Measurements from ENCODE around the gene PLCD4. TPM values are rescaled to one million over a fixed set of nuclear protein-coding genes. Genes with fewer than 3 reads are reported as not detected.

Gene PLCD4
- total RNA-seq, 1 donor from 2014 or later: 0.86 TPM

DNA sequence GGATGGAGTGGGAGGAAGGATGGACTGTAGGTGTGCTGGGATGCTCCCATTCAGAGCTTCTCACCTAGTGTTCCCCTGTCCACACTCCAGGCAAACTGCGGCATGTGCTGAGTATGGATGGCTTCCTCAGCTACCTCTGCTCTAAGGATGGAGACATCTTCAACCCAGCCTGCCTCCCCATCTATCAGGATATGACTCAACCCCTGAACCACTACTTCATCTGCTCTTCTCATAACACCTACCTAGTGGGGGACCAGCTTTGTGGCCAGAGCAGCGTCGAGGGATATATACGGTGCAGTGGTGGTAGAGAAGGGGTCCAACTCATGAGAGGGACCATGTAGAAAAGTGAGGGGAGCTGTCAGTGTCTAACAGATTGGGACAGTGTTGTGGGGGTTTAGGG is 20.2 kb downstream of the PLCD4 start:
- Histone ChIP-seq H3K27ac (ENCODE audit: low read depth, low read length) (no peak overlapping the region), H3K4me1 (ENCODE audit: insufficient read depth, low read length) (peaks cover 6% of the 10 kb centered on the region), H3K9me3 (ENCODE audit: insufficient read depth, low read depth, low read length) (no peaks in the 10 kb centered on the region), H4K20me1 (ENCODE audit: insufficient read depth, low read length) (no peaks in the 10 kb centered on the region), H3K4me2 (ENCODE audit: low read length) (no peak overlapping the region), H3K4me3 (ENCODE audit: insufficient read depth, low read depth, low read length) (no peak overlapping the region), H2AFZ (ENCODE audit: low read depth, low read length) (no peak overlapping the region), H3K27me3 (ENCODE audit: insufficient read depth, low read length) (no peaks in the 10 kb centered on the region), H3K36me3 (ENCODE audit: insufficient read depth, low read length) (no peaks in the 10 kb centered on the region), H3K79me2 (ENCODE audit: insufficient read depth, low read length) (no peaks in the 10 kb centered on the region), H3K9ac (ENCODE audit: low read length) (no peak overlapping the region)
- DNase-seq (ENCODE audit: low read depth) (no peak), FAIRE-seq (no peak)
- Mint-ChIP-seq H3K36me3 (ENCODE audit: low read depth, unreplicated experiment) (peaks cover 6% of the 10 kb centered on the region), H3K4me3 (ENCODE audit: unreplicated experiment) (no peak overlapping the region), H3K27me3 (ENCODE audit: low read depth, unreplicated experiment) (peaks cover 4% of the 10 kb centered on the region), H3K9me3 (ENCODE audit: unreplicated experiment) (peaks cover 1% of the 10 kb centered on the region), H3K27ac (ENCODE audit: unreplicated experiment) (no peak overlapping the region), H3K4me1 (ENCODE audit: low read depth, unreplicated experiment) (peaks cover 5% of the 10 kb centered on the region)
- no peak for TF ChIP-seq EZH2 (IDR thresholded peaks at IDR 0.05; ENCODE audit: insufficient read depth, low read length)
- TF ChIP-seq, protein P1, sequence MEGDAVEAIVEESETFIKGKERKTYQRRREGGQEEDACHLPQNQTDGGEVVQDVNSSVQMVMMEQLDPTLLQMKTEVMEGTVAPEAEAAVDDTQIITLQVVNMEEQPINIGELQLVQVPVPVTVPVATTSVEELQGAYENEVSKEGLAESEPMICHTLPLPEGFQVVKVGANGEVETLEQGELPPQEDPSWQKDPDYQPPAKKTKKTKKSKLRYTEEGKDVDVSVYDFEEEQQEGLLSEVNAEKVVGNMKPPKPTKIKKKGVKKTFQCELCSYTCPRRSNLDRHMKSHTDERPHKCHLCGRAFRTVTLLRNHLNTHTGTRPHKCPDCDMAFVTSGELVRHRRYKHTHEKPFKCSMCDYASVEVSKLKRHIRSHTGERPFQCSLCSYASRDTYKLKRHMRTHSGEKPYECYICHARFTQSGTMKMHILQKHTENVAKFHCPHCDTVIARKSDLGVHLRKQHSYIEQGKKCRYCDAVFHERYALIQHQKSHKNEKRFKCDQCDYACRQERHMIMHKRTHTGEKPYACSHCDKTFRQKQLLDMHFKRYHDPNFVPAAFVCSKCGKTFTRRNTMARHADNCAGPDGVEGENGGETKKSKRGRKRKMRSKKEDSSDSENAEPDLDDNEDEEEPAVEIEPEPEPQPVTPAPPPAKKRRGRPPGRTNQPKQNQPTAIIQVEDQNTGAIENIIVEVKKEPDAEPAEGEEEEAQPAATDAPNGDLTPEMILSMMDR (IDR thresholded peaks at IDR 0.05; ENCODE audit: insufficient read depth, low read depth, low read length): no peak

DNA sequence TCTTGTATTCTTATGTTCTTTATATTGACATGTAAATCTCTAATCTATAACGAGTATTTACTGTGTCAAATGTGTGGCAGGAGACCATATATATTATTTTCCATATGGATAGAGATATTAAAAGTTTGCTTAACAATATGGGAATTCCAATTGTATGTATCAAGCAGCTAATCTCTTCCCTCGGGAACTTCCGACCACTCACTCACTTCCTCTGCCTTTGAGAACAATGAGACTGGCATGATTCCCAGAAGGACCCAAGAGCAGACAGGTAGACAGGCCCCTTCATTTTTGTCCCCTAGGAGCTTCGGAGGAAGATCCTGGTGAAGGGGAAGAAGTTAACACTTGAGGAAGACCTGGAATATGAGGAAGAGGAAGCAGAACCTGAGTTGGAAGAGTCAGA is 24.1 kb downstream of the PLCD4 start:
- Mint-ChIP-seq H3K27ac (ENCODE audit: unreplicated experiment) (no peak overlapping the region), H3K4me1 (ENCODE audit: low read depth, unreplicated experiment) (peaks cover 3% of the 10 kb centered on the region), H3K27me3 (ENCODE audit: low read depth, unreplicated experiment) (peaks cover 4% of the 10 kb centered on the region), H3K36me3 (ENCODE audit: low read depth, unreplicated experiment) (peaks cover 22% of the 10 kb centered on the region), H3K9me3 (ENCODE audit: unreplicated experiment) (peaks cover 5% of the 10 kb centered on the region), H3K4me3 (ENCODE audit: unreplicated experiment) (no peak overlapping the region)
- H3K27ac ChIP-seq (ENCODE audit: low read depth, low read length): no peak overlapping the region
- H3K4me3 ChIP-seq (ENCODE audit: insufficient read depth, low read depth, low read length): no peak overlapping the region
- peaks cover 3% of the 10 kb centered on the region for H4K20me1 ChIP-seq (ENCODE audit: insufficient read depth, low read length)
- H3K27me3 ChIP-seq (ENCODE audit: insufficient read depth, low read length): no peaks in the 10 kb centered on the region
- H3K36me3 ChIP-seq (ENCODE audit: insufficient read depth, low read length): peaks cover 5% of the 10 kb centered on the region
- no peaks in the 10 kb centered on the region for H3K9me3 ChIP-seq (ENCODE audit: insufficient read depth, low read depth, low read length)
- TF ChIP-seq, protein P1 (IDR thresholded peaks at IDR 0.05; ENCODE audit: insufficient read depth, low read depth, low read length): no peak
- TF ChIP-seq EZH2 (IDR thresholded peaks at IDR 0.05; ENCODE audit: insufficient read depth, low read length): no peak
- H3K4me2 ChIP-seq (ENCODE audit: low read length): peak overlapping the region; percentile 42
- no peak overlapping the region for H2AFZ ChIP-seq (ENCODE audit: low read depth, low read length)
- no peaks in the 10 kb centered on the region for H3K79me2 ChIP-seq (ENCODE audit: insufficient read depth, low read length)
- DNase-seq (ENCODE audit: low read depth) (peak; percentile 27), FAIRE-seq (no peak)
- peaks cover 6% of the 10 kb centered on the region for H3K4me1 ChIP-seq (ENCODE audit: insufficient read depth, low read length)
- no peak overlapping the region for H3K9ac ChIP-seq (ENCODE audit: low read length)

DNA sequence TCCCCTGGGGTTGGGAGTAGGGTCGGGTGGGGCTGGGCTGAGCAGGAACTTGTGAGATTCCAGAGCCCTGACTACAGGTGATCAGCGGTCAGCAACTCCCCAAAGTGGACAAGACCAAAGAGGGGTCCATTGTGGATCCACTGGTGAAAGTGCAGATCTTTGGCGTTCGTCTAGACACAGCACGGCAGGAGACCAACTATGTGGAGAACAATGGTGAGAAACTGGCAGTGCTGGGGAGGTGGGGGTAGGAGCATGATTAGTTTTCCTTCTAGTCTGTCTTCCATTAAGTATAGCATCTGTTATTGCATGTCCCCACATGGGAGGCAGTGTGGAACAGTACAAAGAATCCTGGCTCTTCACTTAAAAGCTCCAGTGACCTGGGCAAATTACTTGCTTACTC is 28.0 kb downstream of the PLCD4 start:
- TF ChIP-seq, protein P1 (IDR thresholded peaks at IDR 0.05; ENCODE audit: insufficient read depth, low read depth, low read length): no peak
- no peak for TF ChIP-seq EZH2 (IDR thresholded peaks at IDR 0.05; ENCODE audit: insufficient read depth, low read length)
- DNase-seq (ENCODE audit: low read depth) (no peak), FAIRE-seq (no peak)
- peaks cover 3% of the 10 kb centered on the region for H3K4me1 Mint-ChIP-seq (ENCODE audit: low read depth, unreplicated experiment)
- no peaks in the 10 kb centered on the region for H3K27me3 Mint-ChIP-seq (ENCODE audit: low read depth, unreplicated experiment)
- H3K9me3 Mint-ChIP-seq (ENCODE audit: unreplicated experiment): peaks cover 4% of the 10 kb centered on the region
- H3K27ac Mint-ChIP-seq (ENCODE audit: unreplicated experiment): no peak overlapping the region
- Histone ChIP-seq H2AFZ (ENCODE audit: low read depth, low read length) (no peak overlapping the region), H3K36me3 (ENCODE audit: insufficient read depth, low read length) (peaks cover 39% of the 10 kb centered on the region), H3K4me3 (ENCODE audit: insufficient read depth, low read depth, low read length) (no peak overlapping the region), H4K20me1 (ENCODE audit: insufficient read depth, low read length) (peaks cover 10% of the 10 kb centered on the region), H3K4me1 (ENCODE audit: insufficient read depth, low read length) (peaks cover 6% of the 10 kb centered on the region), H3K27ac (ENCODE audit: low read depth, low read length) (no peak overlapping the region), H3K9me3 (ENCODE audit: insufficient read depth, low read depth, low read length) (no peaks in the 10 kb centered on the region), H3K4me2 (ENCODE audit: low read length) (no peak overlapping the region), H3K79me2 (ENCODE audit: insufficient read depth, low read length) (no peaks in the 10 kb centered on the region), H3K27me3 (ENCODE audit: insufficient read depth, low read length) (no peaks in the 10 kb centered on the region), H3K9ac (ENCODE audit: low read length) (no peak overlapping the region)
- peaks cover 31% of the 10 kb centered on the region for H3K36me3 Mint-ChIP-seq (ENCODE audit: low read depth, unreplicated experiment)
- no peak overlapping the region for H3K4me3 Mint-ChIP-seq (ENCODE audit: unreplicated experiment)

All from astrocyte (in vitro differentiated cells and primary cell).